IPS-NIHi11 (cell line): Measurements from ENCODE around the gene VTN.
"Not testable (repeated sequence)": the region's sequence is repeated elsewhere in the genome, so short reads cannot be mapped to it uniquely, and the experiment has no call there.

Source experiments
- DNase-seq: peaks from one replicate; pipeline ENCODE4 v3.0.0; 2012; ENCODE audit warnings: mixed read lengths, low spot score

VTN gene

GRCh38 chr17:28342313-28342712 is 27.8 kb downstream of the VTN start:
- DNase-seq = no peak

GRCh38 chr17:28341516-28341915 is 28.6 kb downstream of the VTN start:
- no peak for DNase-seq

GRCh38 chr17:28340374-28340773 is 29.7 kb downstream of the VTN start:
- no peak for DNase-seq

- DNase-seq = no peak
Measured at GRCh38 chr17:28339431-28339830, 30.7 kb downstream of the VTN start.

GRCh38 chr17:28338769-28339212 is 31.3 kb downstream of the VTN start:
- not testable (repeated sequence) for DNase-seq

- DNase-seq = no peak
Measured at GRCh38 chr17:28338056-28338768, 31.9 kb downstream of the VTN start.

- DNase-seq = peak; percentile 72
Measured at GRCh38 chr17:28335959-28336871, 33.9 kb downstream of the VTN start.

- DNase-seq = peak; percentile 92
Measured at GRCh38 chr17:28335201-28335958, 34.7 kb downstream of the VTN start, which contains the start of the genes IFT20 and TNFAIP1. Gene IFT20, minus strand, starts transcription at chr17:28335472. Its CDS starts 3,487 bp downstream, at chr17:28331985. Gene TNFAIP1, plus strand, starts transcription at chr17:28335761. Its CDS starts 3,761 bp downstream, at chr17:28339522.

- no peak for DNase-seq
Measured at GRCh38 chr17:28334666-28335200, 35.4 kb downstream of the VTN start.

GRCh38 chr17:28334171-28334570 is 35.9 kb downstream of the VTN start:
- no peak for DNase-seq

GRCh38 chr17:28333083-28333746 is 36.9 kb downstream of the VTN start:
- DNase-seq = no peak

GRCh38 chr17:28331891-28332420 is 38.2 kb downstream of the VTN start:
- DNase-seq = no peak

- DNase-seq = no peak
Measured at GRCh38 chr17:28330671-28331070, 39.4 kb downstream of the VTN start.

- no peak for DNase-seq
Measured at GRCh38 chr17:28328325-28328724, 41.8 kb downstream of the VTN start.

- no peak for DNase-seq
Measured at GRCh38 chr17:28327709-28328108, 42.4 kb downstream of the VTN start.

GRCh38 chr17:28327031-28327607 is 43.0 kb downstream of the VTN start:
- no peak for DNase-seq

GRCh38 chr17:28326114-28326513 is 44.0 kb downstream of the VTN start:
- DNase-seq = no peak

- no peak for DNase-seq
Measured at GRCh38 chr17:28325211-28325610, 44.9 kb downstream of the VTN start.

GRCh38 chr17:28324781-28325180 is 45.3 kb downstream of the VTN start:
- DNase-seq = no peak

GRCh38 chr17:28324267-28324745 is 45.8 kb downstream of the VTN start:
- DNase-seq = no peak
